ENCODE measurements around the gene MAGIX.

The MAGIX gene

DNA sequence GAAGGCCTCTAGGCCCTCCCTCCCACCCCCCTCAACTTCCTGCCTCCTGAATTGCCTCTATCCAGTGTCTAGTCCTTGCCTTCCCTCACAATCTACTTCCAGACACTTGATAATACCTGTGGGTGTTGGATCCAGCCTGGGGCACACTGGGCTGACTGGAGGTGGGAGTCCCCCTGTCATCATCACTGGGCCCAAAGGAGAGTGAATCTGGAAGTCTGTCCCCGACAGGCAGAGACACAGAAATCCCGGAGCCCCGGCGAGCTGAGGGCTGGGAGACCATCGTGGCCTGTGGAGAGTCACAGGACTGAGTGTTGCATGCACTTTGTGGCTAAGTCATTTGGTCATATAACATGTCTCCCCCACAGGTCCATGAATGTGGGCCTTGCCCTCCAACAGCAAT lies 45.8 kb downstream of the MAGIX start:
- no peak for DNase-seq

DNA sequence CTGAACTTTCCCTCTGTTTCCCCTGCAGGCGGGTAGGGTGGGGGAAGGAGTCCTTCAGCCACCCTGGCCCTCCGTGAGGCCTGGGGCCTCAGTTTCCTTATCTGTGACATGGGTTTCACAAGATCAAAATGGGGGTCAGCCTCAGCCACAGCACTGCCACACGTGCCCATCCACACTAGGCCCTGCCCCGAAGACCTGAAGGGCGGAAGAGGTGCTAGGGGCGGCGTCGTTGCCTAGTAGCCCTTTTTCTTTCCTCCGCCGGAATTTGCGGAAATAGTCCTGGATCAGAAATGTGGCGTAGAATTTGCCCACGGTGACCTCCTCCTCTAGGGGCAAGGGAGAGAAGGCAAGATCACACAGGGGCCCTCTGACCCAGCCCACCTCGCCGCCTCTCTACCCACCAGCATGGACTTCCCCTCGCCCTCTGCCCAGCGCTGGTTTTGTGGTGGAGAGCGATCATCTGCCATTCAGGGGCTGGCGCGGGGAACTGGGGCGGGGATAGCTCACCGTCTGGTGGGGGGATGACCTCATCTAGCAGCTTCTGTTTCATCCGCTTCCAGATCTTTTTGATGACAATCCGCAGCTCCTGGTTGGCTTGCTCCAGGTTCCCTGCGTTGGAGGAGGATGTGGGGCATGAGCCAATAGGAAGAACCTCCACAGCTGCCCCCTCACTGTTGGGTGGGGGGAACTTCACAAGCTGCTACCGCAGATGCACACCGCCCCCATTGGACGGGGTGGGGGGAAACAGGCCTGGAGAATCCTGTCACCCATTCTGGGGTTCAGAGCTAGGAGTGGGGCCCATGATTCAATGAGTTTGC lies 47.1 kb downstream of the MAGIX start:
- no peak for DNase-seq

DNA sequence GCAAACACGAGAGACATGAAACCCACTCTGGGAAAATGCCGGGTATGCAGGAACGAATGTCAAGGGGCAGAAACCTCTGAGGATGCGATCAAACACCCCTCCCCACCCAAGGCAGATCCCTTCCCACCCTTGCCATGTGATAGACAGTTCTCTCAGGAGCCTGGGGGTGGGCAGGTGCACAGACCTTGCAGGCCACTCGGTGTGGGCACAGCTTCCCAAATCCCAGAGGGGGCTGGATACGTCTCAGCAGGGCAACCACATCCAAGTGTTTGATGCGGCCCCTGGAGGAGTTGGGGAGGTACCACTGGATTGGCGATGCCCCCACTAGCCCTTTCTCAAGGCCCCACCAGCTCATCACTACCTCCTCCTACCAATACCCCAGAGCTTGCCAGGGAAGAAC lies 47.8 kb downstream of the MAGIX start:
- DNase-seq, result no peak

DNA sequence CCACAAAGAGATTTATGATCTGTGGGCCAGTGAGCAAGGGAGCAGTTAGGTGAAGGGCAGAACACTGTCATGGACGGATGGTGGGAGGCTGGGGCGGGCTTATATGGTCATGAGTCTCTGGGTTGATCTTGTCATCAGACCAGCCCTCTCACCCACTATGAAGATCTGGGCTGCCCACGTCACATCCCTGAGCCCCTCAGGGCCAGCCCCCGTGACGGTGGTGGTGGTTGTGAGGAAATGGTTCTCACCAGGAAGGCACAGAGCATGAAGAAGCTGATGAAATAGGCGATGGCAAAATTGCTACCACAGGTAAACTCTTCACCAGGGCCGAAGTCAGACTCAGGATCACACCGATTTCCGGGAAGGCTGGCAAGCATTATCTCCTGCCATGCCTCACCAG lies 48.5 kb downstream of the MAGIX start:
- no peak for DNase-seq

DNA sequence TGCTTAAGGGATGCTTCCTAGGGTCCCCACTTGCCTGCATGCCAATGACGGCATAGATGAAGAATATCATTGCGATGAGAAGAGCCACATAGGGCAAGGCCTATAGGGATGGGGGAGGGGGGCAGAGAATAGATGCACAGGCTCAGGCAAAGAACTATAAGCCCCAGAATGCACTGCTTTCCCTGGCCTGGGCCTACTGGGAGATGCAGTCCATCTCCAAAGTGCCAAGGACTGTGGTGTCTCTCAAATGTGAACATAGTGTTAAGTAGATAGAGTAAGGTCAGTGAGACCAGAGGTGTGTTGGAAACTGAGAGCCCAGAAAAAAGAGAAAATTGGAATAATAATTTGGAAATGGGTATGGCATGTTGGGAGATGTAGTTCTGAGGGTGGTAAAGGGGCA lies 49.7 kb downstream of the MAGIX start:
- DNase-seq, result no peak

DNA sequence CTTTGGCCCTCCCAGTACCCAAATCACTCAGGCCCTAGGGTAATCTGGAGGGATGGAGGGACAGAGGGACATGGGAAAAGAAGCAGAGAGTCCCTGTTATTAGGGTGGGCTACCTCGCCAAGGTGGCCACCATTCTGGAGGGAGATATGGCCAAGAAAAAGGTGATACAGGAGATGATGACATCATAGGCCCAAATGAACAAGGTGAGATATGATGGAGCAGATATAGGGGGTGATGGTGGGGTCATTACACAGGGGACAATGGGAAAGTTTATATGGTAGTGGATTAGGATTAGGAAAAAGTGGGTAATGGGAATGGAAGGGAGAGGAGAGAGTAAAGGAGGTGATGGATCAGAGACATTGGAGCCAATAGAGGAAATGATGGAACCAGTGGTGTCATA lies 50.3 kb downstream of the MAGIX start:
- DNase-seq, result no peak

DNA sequence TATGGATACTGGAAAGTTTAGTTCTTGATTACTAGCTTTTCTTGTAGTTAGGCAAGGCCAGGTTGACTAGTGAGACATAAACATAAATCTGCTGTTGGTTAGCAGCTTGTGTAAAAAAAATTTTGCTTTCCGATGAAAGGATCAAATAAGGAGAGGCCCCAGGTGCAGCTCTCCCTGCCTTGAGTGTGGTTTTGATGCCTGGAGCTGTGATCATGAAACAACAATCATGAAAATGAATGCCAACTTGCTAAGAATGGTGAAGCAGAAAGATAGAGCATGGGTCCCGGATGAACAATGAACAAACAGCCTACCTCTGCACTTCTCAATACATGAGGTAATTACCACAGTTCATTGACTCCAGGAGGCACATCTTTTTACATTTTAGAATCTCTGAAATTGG lies 51.9 kb downstream of the MAGIX start:
- DNase-seq, result no peak

DNA sequence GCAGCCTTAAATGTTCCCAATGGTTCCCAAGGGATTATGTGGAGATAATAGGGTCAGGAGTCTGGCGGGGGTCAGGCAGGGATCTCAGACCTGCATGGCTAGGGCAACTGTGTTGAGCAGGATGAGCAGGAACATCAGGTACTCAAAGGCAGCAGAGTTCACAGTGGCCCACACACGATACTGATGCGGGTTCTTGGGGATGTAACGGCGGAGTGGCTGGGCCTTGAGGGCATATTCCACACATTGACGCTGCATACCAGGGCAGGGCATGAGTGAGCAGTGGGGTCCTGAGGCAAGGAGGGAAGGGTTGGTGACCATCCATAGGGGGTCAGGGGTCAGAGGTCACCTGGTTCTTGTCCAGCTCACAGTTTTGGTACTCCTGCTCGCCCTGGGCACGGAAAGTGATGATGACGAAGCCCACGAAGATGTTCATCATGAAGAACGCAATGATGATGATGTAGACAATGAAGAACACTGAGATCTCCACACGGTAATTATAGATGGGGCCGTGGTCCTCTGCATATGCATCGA lies 52.5 kb downstream of the MAGIX start:
- DNase-seq, result no peak
